Ascending aorta (tissue), 2 donors: Measurements from ENCODE around the gene PLXNA3. TPM values are rescaled to one million over a fixed set of nuclear protein-coding genes. Genes with fewer than 3 reads are reported as not detected.

Experiments used
- DNase-seq, 2 donors: peaks; one replicate each; pipeline ENCODE4 v3.0.0-alpha.2; 2019; ENCODE audit warnings: low spot score in 2 of 2
- H3K27ac ChIP-seq, 2 donors: fragments of 200-600 bp; sonication (generic); one replicate each; pipeline ENCODE4 v1.5.1; 2016 to 2017; ENCODE audit warnings: mild to moderate bottlenecking in 1 of 2
- H3K27me3 ChIP-seq: fragments of 200-600 bp; sonication (generic); one replicate; pipeline ENCODE4 v1.5.1; 2017
- H3K36me3 ChIP-seq, 2 donors: fragments of 200-600 bp; sonication (generic); one replicate each; pipeline ENCODE4 v1.5.1; 2016
- H3K4me1 ChIP-seq, 2 donors: fragments of 200-600 bp; sonication (generic); one replicate each; pipeline ENCODE4 v1.5.1; 2016 to 2017; ENCODE audit warnings: mild to moderate bottlenecking in 1 of 2
- H3K4me3 ChIP-seq, 2 donors: fragments of 200-600 bp; sonication (generic); one replicate each; pipeline ENCODE4 v1.5.1; 2016 to 2017; ENCODE audit warnings: mild to moderate bottlenecking in 1 of 2
- H3K9me3 ChIP-seq, 2 donors: fragments of 200-600 bp; sonication (generic); one replicate each; pipeline ENCODE4 v1.5.1; 2016
- CTCF ChIP-seq, 3 experiments: fragments of 200-600 bp in 2 of 3; fragments of 450-650 bp in 1 of 3; sonication (generic) in 2 of 3; IDR thresholded peaks; one replicate each; pipeline ENCODE4 v1.5.1; 2016 to 2019; ENCODE audit warnings: antibody characterized with exemption in 3 of 3, mild to moderate bottlenecking in 1 of 3, moderate library complexity in 1 of 3
- intact Hi-C: fragments of 100-400 bp; cut with DNase I; formaldehyde crosslinking; loops from one replicate; pipeline ENCODE4 v1.15.1; 2023
- total RNA-seq: library from RNA; depleted of rRNA; stranded (reverse); fragments of >200 nt; gene quantifications from one replicate; pipeline ENCODE4 v1.1.0, GENCODE V29; 2016

PLXNA3 gene
- total RNA-seq, 1 donor from 2014 or later, result 10.0 TPM

GRCh38 chrX:154487518-154488290 lies 29.6 kb downstream of the PLXNA3 start:
- intact Hi-C loops, result loop anchor here (2.0 to 5.0 kb wide), 2 partner anchors 45 to 51 kb away; partner anchors contain the start of gene GDI1
- peaks cover 0 to 11% of the 10 kb centered on the region in 2 donors for H3K4me1 ChIP-seq
- DNase-seq, result no peak

GRCh38 chrX:154488336-154489075 lies 30.4 kb downstream of the PLXNA3 start:
- Histone ChIP-seq H3K27ac (peak overlapping the region; percentile 88 to 97), H3K36me3 (peaks cover 0 to 6% of the 10 kb centered on the region in 2 donors), H3K4me1 (peaks cover 0 to 11% of the 10 kb centered on the region in 2 donors), H3K9me3 (no peaks in the 10 kb centered on the region), H3K4me3 (no peak overlapping the region), H3K27me3 (no peaks in the 10 kb centered on the region)
- TF ChIP-seq CTCF (IDR thresholded peaks at IDR 0.05), result no peak
- no peak for DNase-seq
- intact Hi-C loops, result loop anchor here (5.0 kb wide), 1 partner anchor 44 kb away; no protein-coding TSS in a partner anchor

More at GRCh38 chrX:154487518-154488290, 29.6 kb downstream of the PLXNA3 start:
- Histone ChIP-seq H3K36me3 (peaks cover 0 to 6% of the 10 kb centered on the region in 2 donors), H3K4me3 (peak overlapping the region in 1 of 2 donors; percentile 81), H3K9me3 (no peaks in the 10 kb centered on the region), H3K27me3 (no peaks in the 10 kb centered on the region), H3K27ac (peak overlapping the region; percentile 78 to 81)
- TF ChIP-seq CTCF (IDR thresholded peaks at IDR 0.05), result no peak

GRCh38 chrX:154489182-154489581 lies 31.1 kb downstream of the PLXNA3 start:
- TF ChIP-seq CTCF (IDR thresholded peaks at IDR 0.05), result no peak
- H3K4me1 ChIP-seq, result peaks cover 0 to 11% of the 10 kb centered on the region in 2 donors
- no peaks in the 10 kb centered on the region for H3K9me3 ChIP-seq
- no peaks in the 10 kb centered on the region for H3K27me3 ChIP-seq
- peaks cover 0 to 6% of the 10 kb centered on the region in 2 donors for H3K36me3 ChIP-seq
- intact Hi-C loops, result loop anchor here (5.0 kb wide), 1 partner anchor 43 kb away; no protein-coding TSS in a partner anchor
- H3K4me3 ChIP-seq, result peak overlapping the region in 1 of 2 donors; percentile 94
- no peak for DNase-seq
- H3K27ac ChIP-seq, result peak overlapping the region; percentile 88 to 97

GRCh38 chrX:154490021-154490413 lies 31.9 kb downstream of the PLXNA3 start:
- Histone ChIP-seq H3K4me1 (peaks cover 0 to 8% of the 10 kb centered on the region in 2 donors), H3K36me3 (peaks cover 0 to 6% of the 10 kb centered on the region in 2 donors), H3K27ac (peak overlapping the region; percentile 88 to 97), H3K9me3 (no peaks in the 10 kb centered on the region), H3K4me3 (peak overlapping the region; percentile 64 to 94), H3K27me3 (no peaks in the 10 kb centered on the region)
- no peak for TF ChIP-seq CTCF (IDR thresholded peaks at IDR 0.05)
- no peak for DNase-seq
- intact Hi-C loops, result loop anchor here (1.0 kb wide), 1 partner anchor 26 kb away; the partner anchor contains the start of gene FAM3A

- Histone ChIP-seq H3K27me3 (no peaks in the 10 kb centered on the region), H3K36me3 (peaks cover 0 to 6% of the 10 kb centered on the region in 2 donors), H3K9me3 (no peaks in the 10 kb centered on the region), H3K27ac (peak within 1 kb of the TSS; percentile 88 to 97), H3K4me3 (peak within 1 kb of the TSS; percentile 64 to 94), H3K4me1 (peaks cover 0 to 7% of the 10 kb centered on the region in 2 donors)
- no peak for TF ChIP-seq CTCF (IDR thresholded peaks at IDR 0.05)
- DNase-seq, result peak; percentile 74 to 96
- intact Hi-C loops, result loop anchor here (1.0 kb wide), 1 partner anchor 26 kb away; the partner anchor contains the start of gene FAM3A
These were observed 32.5 kb downstream of the PLXNA3 start, which contains the start of gene SLC10A3 for GRCh38 chrX:154490414-154491083. SLC10A3 (minus strand) TSS chrX:154490629; CDS start chrX:154488940, 1,689 bp downstream.
